Uterus (tissue), 2 donors: ENCODE results near the gene AMN.

ENCODE experiments used
- POLR2A ChIP-seq, 2 donors: fragments of 450-650 bp; IDR thresholded peaks; one replicate each; pipeline ENCODE4 v1.6.1; 2016; ENCODE audit warnings: antibody characterized with exemption in 2 of 2, mild to moderate bottlenecking in 1 of 2, moderate library complexity in 1 of 2
- TF ChIP-seq, protein P1 (sequence below), 4 experiments: fragments of 200-600 bp in 2 of 4; fragments of 450-650 bp in 2 of 4; sonication (generic) in 2 of 4; IDR thresholded peaks; one replicate each; pipeline ENCODE4 v1.5.1; 2016 to 2019; ENCODE audit warnings: antibody characterized with exemption in 4 of 4, mild to moderate bottlenecking in 2 of 4, moderate library complexity in 1 of 4

- TF ChIP-seq, protein P1, sequence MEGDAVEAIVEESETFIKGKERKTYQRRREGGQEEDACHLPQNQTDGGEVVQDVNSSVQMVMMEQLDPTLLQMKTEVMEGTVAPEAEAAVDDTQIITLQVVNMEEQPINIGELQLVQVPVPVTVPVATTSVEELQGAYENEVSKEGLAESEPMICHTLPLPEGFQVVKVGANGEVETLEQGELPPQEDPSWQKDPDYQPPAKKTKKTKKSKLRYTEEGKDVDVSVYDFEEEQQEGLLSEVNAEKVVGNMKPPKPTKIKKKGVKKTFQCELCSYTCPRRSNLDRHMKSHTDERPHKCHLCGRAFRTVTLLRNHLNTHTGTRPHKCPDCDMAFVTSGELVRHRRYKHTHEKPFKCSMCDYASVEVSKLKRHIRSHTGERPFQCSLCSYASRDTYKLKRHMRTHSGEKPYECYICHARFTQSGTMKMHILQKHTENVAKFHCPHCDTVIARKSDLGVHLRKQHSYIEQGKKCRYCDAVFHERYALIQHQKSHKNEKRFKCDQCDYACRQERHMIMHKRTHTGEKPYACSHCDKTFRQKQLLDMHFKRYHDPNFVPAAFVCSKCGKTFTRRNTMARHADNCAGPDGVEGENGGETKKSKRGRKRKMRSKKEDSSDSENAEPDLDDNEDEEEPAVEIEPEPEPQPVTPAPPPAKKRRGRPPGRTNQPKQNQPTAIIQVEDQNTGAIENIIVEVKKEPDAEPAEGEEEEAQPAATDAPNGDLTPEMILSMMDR (IDR thresholded peaks at IDR 0.05): no peak
- TF ChIP-seq POLR2A (IDR thresholded peaks at IDR 0.05): no peak
Measured at GRCh38 chr14:102903248-102903888, 19.1 kb upstream of the AMN start.
